CD4-positive, alpha-beta memory T cell (primary cell): ENCODE results near the gene AKAP13. TPM values are rescaled to one million over a fixed set of nuclear protein-coding genes. Genes with fewer than 3 reads are reported as not detected.

ENCODE experiments used
- CTCF ChIA-PET: fragments of 350-600 bp; sonication (Branson Sonifier 250); formaldehyde crosslinking; loops from one replicate; lab custom pipeline; 2021; ENCODE audit warnings: inconsistent platforms; ENCODE audit not compliant: partially characterized antibody; lab: Charles Lee
- POLR2A ChIA-PET: fragments of 350-600 bp; sonication (Branson Sonifier 250); formaldehyde crosslinking; loops from one replicate; lab custom pipeline; 2021; ENCODE audit not compliant: partially characterized antibody; lab: Charles Lee
- DNase-seq, 5 donors: peaks; one replicate each; pipeline versions ENCODE4 v3.0.0 to v3.0.0-alpha.2; 2020 to 2022; ENCODE audit warnings: mixed read lengths in 1 of 5
- H3K27ac ChIP-seq: one replicate; pipeline ENCODE4 v1.7.0; 2013; ENCODE audit warnings: low read depth, low read length
- H3K27me3 ChIP-seq: 2 replicates; pipeline ENCODE4 v1.7.0; 2013; ENCODE audit warnings: mild to moderate bottlenecking, low read length, moderate library complexity; ENCODE audit not compliant: insufficient read depth
- H3K36me3 ChIP-seq: 2 replicates; pipeline ENCODE4 v1.7.0; 2013; ENCODE audit warnings: mild to moderate bottlenecking, low read length, moderate library complexity; ENCODE audit not compliant: insufficient read depth
- H3K4me1 ChIP-seq: 2 replicates; pipeline ENCODE4 v1.7.0; 2013; ENCODE audit warnings: mild to moderate bottlenecking, low read length, moderate library complexity; ENCODE audit not compliant: insufficient read depth
- H3K4me3 ChIP-seq, 2 donors: one replicate each; pipeline ENCODE4 v1.7.0; 2013; ENCODE audit warnings: low read length in 2 of 2, mild to moderate bottlenecking in 1 of 2
- H3K9me3 ChIP-seq, 2 donors: one replicate each; pipeline ENCODE4 v1.7.0; 2013; ENCODE audit warnings: low read length in 2 of 2, control low read depth in 1 of 2; ENCODE audit not compliant: control insufficient read depth in 1 of 2
- H3K27ac Mint-ChIP-seq, 7 donors: one replicate each; pipeline ENCODE4 v1.8.0; 2020 to 2021; ENCODE audit warnings: mixed read lengths in 7 of 7, mild to moderate bottlenecking in 6 of 7, inconsistent platforms in 3 of 7, moderate library complexity in 3 of 7
- H3K27me3 Mint-ChIP-seq, 2 donors: one replicate each; pipeline ENCODE4 v1.8.0; 2020 to 2021; ENCODE audit warnings: mixed read lengths in 2 of 2
- H3K36me3 Mint-ChIP-seq, 2 donors: one replicate each; pipeline ENCODE4 v1.8.0; 2020 to 2021; ENCODE audit warnings: mixed read lengths in 2 of 2, inconsistent platforms in 1 of 2, mild to moderate bottlenecking in 1 of 2
- H3K4me1 Mint-ChIP-seq, 4 donors: one replicate each; pipeline ENCODE4 v1.8.0; 2020 to 2021; ENCODE audit warnings: mixed read lengths in 4 of 4, mild to moderate bottlenecking in 1 of 4
- H3K4me3 Mint-ChIP-seq, 8 donors: one replicate each; pipeline ENCODE4 v1.8.0; 2020 to 2021; ENCODE audit warnings: mixed read lengths in 8 of 8, mild to moderate bottlenecking in 7 of 8, moderate library complexity in 6 of 8, inconsistent platforms in 3 of 8
- H3K9me3 Mint-ChIP-seq, 8 donors: one replicate each; pipeline ENCODE4 v1.8.0; 2020 to 2021; ENCODE audit warnings: mixed read lengths in 8 of 8, mild to moderate bottlenecking in 5 of 8, inconsistent platforms in 3 of 8, moderate library complexity in 1 of 8
- intact Hi-C: fragments of 100-400 bp; cut with micrococcal nuclease; formaldehyde crosslinking; loops from one replicate; pipeline ENCODE4 v1.15.1; 2023
- polyA plus RNA-seq, 2 donors: library from polyadenylated mRNA; unstranded; fragments of 300-500 nt; fragmentation: Illumina TruSeq; gene quantifications; one replicate each; pipeline ENCODE4 v1.2.3, GENCODE V29; 2021
- total RNA-seq, 2 experiments: library from RNA; stranded (reverse); gene quantifications; one replicate each; pipeline ENCODE4 v1.2.3, GENCODE V29; 2021

The AKAP13 gene
- total and polyA plus RNA-seq, 4 experiments from 2014 or later, result 68.7 to 319 (median 247) TPM

DNA sequence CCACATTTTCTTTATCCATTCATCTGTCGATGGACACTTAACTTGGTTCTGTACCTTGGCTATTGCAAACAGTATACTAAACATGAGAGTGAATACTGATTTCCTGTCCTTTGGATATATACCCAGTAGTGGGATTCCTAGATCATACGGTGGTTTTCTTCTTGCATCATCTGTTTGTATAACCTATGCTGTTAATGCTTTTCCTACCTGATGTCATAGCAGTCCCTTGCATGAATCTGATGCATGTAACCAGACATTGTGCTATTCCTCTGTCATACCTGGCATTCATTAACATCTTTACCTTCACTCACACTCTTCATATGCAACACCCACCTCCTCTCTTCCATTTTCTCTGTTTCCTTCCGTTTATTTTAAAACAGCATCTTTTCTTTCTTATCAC, 229.1 kb downstream of the AKAP13 start:
- H3K4me3 Mint-ChIP-seq, result no peak overlapping the region
- H3K9me3 ChIP-seq, result no peaks in the 10 kb centered on the region
- peaks cover 16 to 25% of the 10 kb centered on the region in 2 donors for H3K36me3 Mint-ChIP-seq
- H3K27me3 ChIP-seq, result no peaks in the 10 kb centered on the region
- POLR2A ChIA-PET, result interaction anchor here (1.3 kb wide), 1 partner anchor 10 kb away, joined by 3 read pairs; no protein-coding TSS in a partner anchor
- no peaks in the 10 kb centered on the region for H3K36me3 ChIP-seq
- no peaks in the 10 kb centered on the region for H3K27me3 Mint-ChIP-seq
- H3K9me3 Mint-ChIP-seq, result peaks cover 0 to 3% (median 0%) of the 10 kb centered on the region in 8 donors
- peaks cover 15 to 33% (median 24%) of the 10 kb centered on the region in 4 donors for H3K4me1 Mint-ChIP-seq
- CTCF ChIA-PET, result interaction anchor here (0.9 kb wide), 1 partner anchor 9 kb away, joined by 3 read pairs; no protein-coding TSS in a partner anchor
- intact Hi-C loops, result no loop called here
- H3K27ac Mint-ChIP-seq, result no peak overlapping the region
- DNase-seq, result no peak
- no peak overlapping the region for H3K4me3 ChIP-seq
- H3K27ac ChIP-seq, result no peak overlapping the region
- peaks cover 18% of the 10 kb centered on the region for H3K4me1 ChIP-seq

DNA sequence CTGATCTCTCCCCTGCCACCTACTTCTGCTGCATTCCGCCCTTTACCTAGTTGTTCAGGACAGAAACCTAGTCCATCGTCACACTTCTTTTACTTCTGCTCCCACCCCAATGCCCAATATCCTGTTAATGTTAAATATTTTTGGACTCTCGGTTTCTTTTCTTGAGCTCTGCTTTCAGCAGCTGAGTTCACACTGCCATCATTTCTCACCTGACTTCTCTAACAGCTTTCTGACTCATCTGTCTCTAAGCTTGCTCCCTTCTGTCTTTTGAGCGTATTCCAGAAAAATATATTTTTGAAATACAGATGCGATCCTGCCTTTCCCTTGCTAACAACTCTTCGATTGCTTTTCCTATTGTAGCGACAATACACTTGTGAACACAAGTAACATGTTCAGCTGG, 231.0 kb downstream of the AKAP13 start:
- intact Hi-C loops, result no loop called here
- no peak overlapping the region for H3K4me3 ChIP-seq
- no peak overlapping the region for H3K4me3 Mint-ChIP-seq
- peaks cover 7 to 19% of the 10 kb centered on the region in 2 donors for H3K36me3 Mint-ChIP-seq
- no peaks in the 10 kb centered on the region for H3K27me3 Mint-ChIP-seq
- H3K27ac Mint-ChIP-seq, result peak overlapping the region; percentile 6 to 84 (median 58)
- H3K27ac ChIP-seq, result no peak overlapping the region
- no peak for DNase-seq
- H3K36me3 ChIP-seq, result no peaks in the 10 kb centered on the region
- ChIA-PET CTCF (interaction anchor here (0.7 to 1.2 kb wide), 3 partner anchors 11 to 315 kb away, joined by 3 read pairs; no protein-coding TSS in a partner anchor), POLR2A (interaction anchor here (0.6 kb wide), 1 partner anchor 31 kb away, joined by 3 read pairs; no protein-coding TSS in a partner anchor)
- H3K9me3 Mint-ChIP-seq, result peaks cover 0 to 3% (median 0%) of the 10 kb centered on the region in 8 donors
- peaks cover 24 to 37% (median 29%) of the 10 kb centered on the region in 4 donors for H3K4me1 Mint-ChIP-seq
- H3K27me3 ChIP-seq, result no peaks in the 10 kb centered on the region
- peaks cover 14% of the 10 kb centered on the region for H3K4me1 ChIP-seq
- no peaks in the 10 kb centered on the region for H3K9me3 ChIP-seq

DNA sequence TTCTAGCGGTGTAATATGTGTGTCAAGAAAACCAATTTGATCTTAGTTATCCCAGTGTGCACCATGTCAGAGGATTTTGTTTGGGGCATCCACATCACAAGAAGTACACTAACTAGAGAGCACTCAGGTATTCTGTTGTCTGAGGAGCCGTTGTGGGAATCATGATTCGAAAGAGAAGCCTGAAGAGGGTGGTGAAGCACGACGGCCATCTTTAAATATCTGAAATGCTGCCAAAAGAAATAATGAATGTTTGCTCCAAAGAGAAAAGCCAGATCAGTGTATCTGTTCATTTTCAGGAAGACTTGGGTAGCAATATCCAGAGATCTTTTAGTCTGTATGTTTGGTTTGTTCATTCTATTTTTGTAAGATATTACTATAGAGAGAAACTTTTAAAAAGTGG, 233.7 kb downstream of the AKAP13 start:
- Mint-ChIP-seq H3K27me3 (no peaks in the 10 kb centered on the region), H3K36me3 (peaks cover 5 to 15% of the 10 kb centered on the region in 2 donors), H3K4me3 (no peak overlapping the region), H3K9me3 (peaks cover 0 to 3% (median 0%) of the 10 kb centered on the region in 8 donors), H3K4me1 (peaks cover 25 to 30% (median 27%) of the 10 kb centered on the region in 4 donors), H3K27ac (peak overlapping the region in 4 of 7 donors; percentile 31 to 80 (median 50))
- H3K4me1 ChIP-seq, result peaks cover 20% of the 10 kb centered on the region
- H3K36me3 ChIP-seq, result no peaks in the 10 kb centered on the region
- no peak for DNase-seq
- ChIA-PET POLR2A (no interaction called here), CTCF (interaction anchor here (1.2 to 1.6 kb wide), 2 partner anchors 11 to 24 kb away, joined by 3 to 4 read pairs; no protein-coding TSS in a partner anchor)
- no peaks in the 10 kb centered on the region for H3K9me3 ChIP-seq
- no peaks in the 10 kb centered on the region for H3K27me3 ChIP-seq
- no peak overlapping the region for H3K4me3 ChIP-seq
- intact Hi-C loops, result no loop called here
- H3K27ac ChIP-seq, result no peak overlapping the region

DNA sequence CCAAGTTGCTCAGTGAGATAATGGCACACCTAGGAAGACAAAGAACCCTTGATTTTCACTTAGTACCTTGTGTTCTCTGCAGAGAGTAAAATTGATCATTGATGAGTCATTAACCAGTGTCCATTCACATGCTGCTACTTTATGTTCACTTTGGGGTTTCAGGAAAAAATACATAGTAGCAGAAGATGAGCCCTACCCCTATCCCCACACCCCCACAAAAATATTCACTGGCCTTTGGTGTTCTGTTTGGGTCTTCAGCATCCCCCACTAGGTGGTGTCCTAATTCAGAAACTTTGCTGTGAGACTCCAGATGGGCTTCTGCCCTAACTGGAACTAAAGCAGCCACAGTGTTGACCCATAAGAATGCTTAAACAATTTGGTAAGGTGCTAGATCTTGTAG, 235.5 kb downstream of the AKAP13 start:
- intact Hi-C loops, result loop anchor here (1.0 to 5.0 kb wide), 4 partner anchors 73 to 224 kb away; partner anchors contain the start of gene KLHL25
- Mint-ChIP-seq H3K36me3 (peaks cover 3 to 11% of the 10 kb centered on the region in 2 donors), H3K27ac (peak overlapping the region in 6 of 7 donors; percentile 36 to 80 (median 58)), H3K27me3 (no peaks in the 10 kb centered on the region), H3K4me1 (peaks cover 23 to 30% (median 25%) of the 10 kb centered on the region in 4 donors), H3K9me3 (peaks cover 0 to 3% (median 0%) of the 10 kb centered on the region in 8 donors), H3K4me3 (no peak overlapping the region)
- DNase-seq, result peak in 4 of 5 donors; percentile 18 to 32 (median 25)
- no peak overlapping the region for H3K27ac ChIP-seq
- H3K4me3 ChIP-seq, result no peak overlapping the region
- H3K27me3 ChIP-seq, result no peaks in the 10 kb centered on the region
- ChIA-PET POLR2A (interaction anchor here (0.6 to 3.7 kb wide), 2 partner anchors 10 to 119 kb away, joined by 3 to 22 read pairs; no protein-coding TSS in a partner anchor), CTCF (interaction anchor here (0.6 to 4.1 kb wide), 18 partner anchors 8 to 113 kb away, joined by 3 to 27 read pairs (median 4); no protein-coding TSS in a partner anchor)
- H3K4me1 ChIP-seq, result peaks cover 38% of the 10 kb centered on the region
- H3K9me3 ChIP-seq, result no peaks in the 10 kb centered on the region
- H3K36me3 ChIP-seq, result no peaks in the 10 kb centered on the region

DNA sequence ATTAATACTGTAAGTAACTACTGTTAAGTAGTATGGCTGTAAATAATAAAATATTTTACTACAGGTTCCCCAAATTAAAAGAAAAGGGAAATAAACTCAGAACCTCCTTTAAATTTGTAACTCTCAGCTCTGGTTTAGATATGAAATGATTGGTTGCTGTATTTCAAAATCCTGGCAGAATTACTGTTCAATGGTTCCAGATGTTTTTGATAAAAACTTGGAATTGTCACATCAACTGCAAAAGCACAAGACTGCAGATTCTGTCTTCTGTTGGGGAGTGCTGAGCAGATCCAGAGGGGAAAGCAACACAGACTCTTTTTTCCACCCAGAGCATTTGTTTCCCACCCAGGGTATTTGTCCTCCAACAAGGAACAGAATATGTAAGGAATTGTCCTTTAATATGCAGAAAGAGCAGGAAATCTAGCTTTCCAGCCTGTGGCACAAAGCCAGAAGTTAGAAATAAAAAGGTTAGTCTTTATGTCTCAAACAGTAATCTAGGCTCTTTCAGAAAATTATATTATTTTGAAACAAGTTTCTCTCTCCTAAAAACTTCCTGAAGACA, 236.2 kb downstream of the AKAP13 start:
- Histone ChIP-seq H3K4me1 (peaks cover 45% of the 10 kb centered on the region), H3K9me3 (no peaks in the 10 kb centered on the region), H3K27me3 (no peaks in the 10 kb centered on the region), H3K36me3 (no peaks in the 10 kb centered on the region), H3K27ac (no peak overlapping the region), H3K4me3 (no peak overlapping the region)
- ChIA-PET POLR2A (interaction anchor here (0.6 to 4.4 kb wide), 5 partner anchors 10 to 118 kb away, joined by 3 to 52 read pairs (median 22); no protein-coding TSS in a partner anchor), CTCF (interaction anchor here (0.6 to 4.1 kb wide), 19 partner anchors 8 to 113 kb away, joined by 3 to 27 read pairs (median 4); no protein-coding TSS in a partner anchor)
- Mint-ChIP-seq H3K4me1 (peaks cover 17 to 25% (median 20%) of the 10 kb centered on the region in 4 donors), H3K9me3 (peaks cover 0 to 3% (median 0%) of the 10 kb centered on the region in 8 donors), H3K4me3 (no peak overlapping the region), H3K27ac (peak overlapping the region in 5 of 7 donors; percentile 8 to 84 (median 79)), H3K27me3 (no peaks in the 10 kb centered on the region), H3K36me3 (peaks cover 0 to 4% of the 10 kb centered on the region in 2 donors)
- no peak for DNase-seq
- intact Hi-C loops, result loop anchor here (1.0 to 5.0 kb wide), 4 partner anchors 73 to 224 kb away; partner anchors contain the start of gene KLHL25

DNA sequence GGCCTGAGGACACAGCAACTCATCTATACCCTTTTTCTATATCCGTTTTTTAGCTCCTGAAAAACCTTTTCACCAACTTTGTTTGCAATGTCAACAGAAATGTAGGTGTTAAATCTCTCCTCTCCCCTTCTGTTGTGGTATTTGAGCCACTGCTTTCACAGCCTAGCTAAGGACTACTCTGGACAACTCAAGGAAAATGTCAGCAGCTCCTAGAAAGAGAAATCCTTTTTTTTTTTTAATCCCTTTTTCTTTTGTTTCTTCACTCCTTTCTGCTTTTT, 237.8 kb downstream of the AKAP13 start:
- Histone ChIP-seq H3K27me3 (no peaks in the 10 kb centered on the region), H3K36me3 (no peaks in the 10 kb centered on the region), H3K4me1 (peaks cover 59% of the 10 kb centered on the region), H3K27ac (peak overlapping the region; percentile 57), H3K4me3 (no peak overlapping the region), H3K9me3 (no peaks in the 10 kb centered on the region)
- H3K36me3 Mint-ChIP-seq, result no peaks in the 10 kb centered on the region
- DNase-seq, result no peak
- H3K4me1 Mint-ChIP-seq, result peaks cover 22 to 37% (median 28%) of the 10 kb centered on the region in 4 donors
- H3K27me3 Mint-ChIP-seq, result no peaks in the 10 kb centered on the region
- no peak overlapping the region for H3K4me3 Mint-ChIP-seq
- intact Hi-C loops, result loop anchor here (2.0 to 5.0 kb wide), 4 partner anchors 35 to 205 kb away; partner anchors contain the start of gene KLHL25
- H3K27ac Mint-ChIP-seq, result no peak overlapping the region
- CTCF ChIA-PET, result interaction anchor here (0.5 to 4.1 kb wide), 19 partner anchors 8 to 288 kb away, joined by 3 to 27 read pairs (median 4); no protein-coding TSS in a partner anchor
- H3K9me3 Mint-ChIP-seq, result no peaks in the 10 kb centered on the region
- POLR2A ChIA-PET, result interaction anchor here (0.6 to 4.4 kb wide), 14 partner anchors 8 to 287 kb away, joined by 3 to 52 read pairs (median 5); partner anchors contain the start of gene AKAP13
